GM18873 (cell line): ENCODE results near the gene SS18L1.
"Not testable (repeated sequence)": the region's sequence is repeated elsewhere in the genome, so short reads cannot be mapped to it uniquely, and the experiment has no call there.

ENCODE experiments used
- ATAC-seq: cut with Tn5 transposase; IDR thresholded peaks from one replicate; pipeline ENCODE4 v1.9.1; 2021; ENCODE audit warnings: mild to moderate bottlenecking, moderate library complexity, moderate number of reproducible peaks; ENCODE audit not compliant: unreplicated experiment, low FRiP score

The SS18L1 gene

DNA sequence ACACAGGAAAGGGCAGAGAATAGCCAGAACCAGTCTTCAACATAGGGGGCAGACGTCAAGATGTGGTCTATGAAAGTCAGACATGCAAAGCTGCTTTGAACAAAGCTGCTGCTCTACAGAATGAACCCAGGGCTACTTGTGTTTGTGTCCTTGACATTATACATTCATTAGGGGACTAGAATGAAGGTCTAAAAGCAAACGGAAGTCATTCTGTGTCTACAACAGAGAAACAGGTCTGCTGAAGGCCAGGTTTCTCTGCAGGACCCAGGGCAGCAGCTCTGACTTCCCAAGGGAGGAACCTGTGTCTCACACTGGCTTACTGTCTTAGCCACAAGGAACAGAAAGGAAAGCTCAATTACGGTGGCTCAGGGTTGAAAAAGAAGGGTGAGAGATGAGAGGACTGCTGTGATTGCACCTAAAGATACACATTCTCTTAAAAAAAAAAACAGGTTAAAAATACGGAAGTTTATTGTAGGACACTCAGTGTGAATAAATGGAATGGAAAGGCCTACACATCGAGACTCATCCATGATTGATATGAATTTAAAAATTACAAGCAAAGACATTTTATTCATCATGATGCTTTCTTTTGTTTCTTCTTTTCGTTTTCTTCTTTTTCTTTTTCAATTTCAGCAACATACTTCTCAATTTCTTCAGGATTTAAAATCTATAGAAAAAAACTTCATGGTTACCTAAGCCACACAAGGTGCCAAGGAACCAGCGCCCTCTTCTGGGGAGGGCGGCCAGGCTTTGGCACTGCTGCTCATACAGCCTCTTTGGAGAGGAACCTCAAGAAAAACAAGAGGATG, 7.1 kb upstream of the SS18L1 start:
- no peak for ATAC-seq

- ATAC-seq, result no peak
These were observed 6.5 kb upstream of the SS18L1 start for GRCh38 chr20:62137092-62137384.

GRCh38 chr20:62137478-62138203, 5.9 kb upstream of the SS18L1 start:
- no peak for ATAC-seq

- no peak for ATAC-seq
These were observed 5.4 kb upstream of the SS18L1 start for GRCh38 chr20:62138204-62138543.

DNA sequence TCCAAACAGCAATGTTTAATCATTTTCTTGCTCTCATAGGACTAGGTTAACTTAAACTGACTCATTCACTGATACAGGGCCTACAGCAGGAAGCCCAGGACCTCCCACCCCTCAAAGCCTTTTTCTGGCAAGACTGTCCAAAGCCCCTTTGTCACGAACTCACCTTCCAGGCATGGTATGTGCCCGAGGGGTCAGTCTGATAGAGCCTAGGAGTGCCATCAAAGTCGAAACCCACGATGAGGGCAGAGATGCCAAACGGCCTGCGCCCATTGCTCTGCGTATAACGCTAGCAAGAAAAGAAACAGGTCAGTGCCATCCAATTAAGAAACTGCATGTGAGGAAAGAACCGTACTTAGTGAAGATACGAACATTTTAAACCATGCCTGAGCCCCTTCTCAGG, 4.7 kb upstream of the SS18L1 start:
- no peak for ATAC-seq

DNA sequence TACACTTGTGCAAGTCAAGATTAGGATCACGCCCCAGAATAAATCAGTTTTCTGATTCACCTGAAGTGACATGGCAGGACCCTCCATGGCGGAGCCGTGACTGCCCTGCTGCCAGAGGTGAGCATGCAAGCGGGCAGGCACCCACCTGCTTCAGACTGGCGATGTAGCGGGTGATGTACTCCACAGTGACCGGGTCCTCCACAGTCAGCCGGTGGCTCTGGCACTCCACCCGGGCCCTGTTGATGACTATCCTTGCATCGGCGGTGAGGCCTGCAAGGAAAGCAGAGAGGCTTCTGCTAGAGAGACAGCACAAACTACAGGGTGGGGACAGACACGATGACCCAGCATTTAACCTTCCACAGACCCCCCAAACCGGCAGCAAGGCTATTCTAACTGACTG, 3.9 kb upstream of the SS18L1 start:
- ATAC-seq, result no peak

DNA sequence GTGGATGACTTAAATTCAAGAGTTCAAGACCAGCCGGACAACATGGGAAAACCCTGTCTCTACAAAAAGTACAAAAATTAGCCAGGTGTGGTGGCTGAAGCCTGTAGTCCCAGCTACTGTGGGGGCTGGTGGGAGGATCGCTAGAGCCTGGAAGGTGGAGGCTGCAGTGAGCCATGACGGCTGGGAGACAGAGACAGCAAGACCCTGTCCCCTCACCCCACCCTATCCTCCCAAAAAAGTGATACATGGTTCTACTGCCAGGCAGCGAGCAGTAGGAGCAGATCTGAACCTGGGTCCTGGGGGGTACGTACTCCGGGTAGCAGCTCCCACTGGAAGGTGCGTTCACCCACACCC, 2.5 kb upstream of the SS18L1 start:
- ATAC-seq, result no peak

DNA sequence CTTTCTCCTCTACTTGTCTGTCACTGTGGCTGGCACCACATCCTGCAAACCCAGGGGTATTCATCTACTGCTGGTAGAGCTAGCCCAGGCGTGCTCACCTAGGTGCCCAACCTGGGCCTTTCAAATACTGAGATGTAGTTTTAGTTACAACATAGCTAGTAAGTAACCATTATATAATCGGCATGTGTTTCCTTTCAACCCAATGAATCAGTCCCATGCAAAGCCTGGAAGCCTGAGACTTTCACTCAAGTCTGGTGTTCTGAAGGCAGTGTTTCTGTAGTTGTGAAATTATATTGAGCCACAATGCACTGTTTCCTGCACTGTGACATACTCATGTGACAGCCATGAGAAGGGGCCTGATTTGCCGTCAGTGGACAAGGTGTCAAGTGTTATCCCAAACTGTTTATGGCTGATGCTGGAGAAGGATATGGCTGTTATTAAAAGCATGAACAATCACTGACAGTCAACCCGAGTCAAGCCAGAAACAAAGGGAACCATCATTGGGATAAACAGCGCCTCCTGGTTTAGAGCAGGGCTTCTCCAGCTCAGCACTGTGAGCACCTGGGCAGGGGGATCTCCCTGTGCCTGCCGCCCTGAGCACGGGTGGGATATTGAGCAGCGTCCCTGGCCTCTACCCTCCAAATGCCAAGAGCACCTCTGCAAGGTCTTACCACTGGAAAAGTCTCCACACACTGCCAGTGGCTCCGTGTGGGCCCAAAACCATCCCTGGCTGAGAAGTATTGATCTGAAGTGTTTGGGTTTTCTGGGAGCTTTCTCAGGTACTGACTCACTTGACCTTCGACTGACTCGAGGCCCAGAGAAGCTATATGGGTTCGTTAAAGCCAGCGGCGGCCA, 1.9 kb upstream of the SS18L1 start:
- no peak for ATAC-seq

DNA sequence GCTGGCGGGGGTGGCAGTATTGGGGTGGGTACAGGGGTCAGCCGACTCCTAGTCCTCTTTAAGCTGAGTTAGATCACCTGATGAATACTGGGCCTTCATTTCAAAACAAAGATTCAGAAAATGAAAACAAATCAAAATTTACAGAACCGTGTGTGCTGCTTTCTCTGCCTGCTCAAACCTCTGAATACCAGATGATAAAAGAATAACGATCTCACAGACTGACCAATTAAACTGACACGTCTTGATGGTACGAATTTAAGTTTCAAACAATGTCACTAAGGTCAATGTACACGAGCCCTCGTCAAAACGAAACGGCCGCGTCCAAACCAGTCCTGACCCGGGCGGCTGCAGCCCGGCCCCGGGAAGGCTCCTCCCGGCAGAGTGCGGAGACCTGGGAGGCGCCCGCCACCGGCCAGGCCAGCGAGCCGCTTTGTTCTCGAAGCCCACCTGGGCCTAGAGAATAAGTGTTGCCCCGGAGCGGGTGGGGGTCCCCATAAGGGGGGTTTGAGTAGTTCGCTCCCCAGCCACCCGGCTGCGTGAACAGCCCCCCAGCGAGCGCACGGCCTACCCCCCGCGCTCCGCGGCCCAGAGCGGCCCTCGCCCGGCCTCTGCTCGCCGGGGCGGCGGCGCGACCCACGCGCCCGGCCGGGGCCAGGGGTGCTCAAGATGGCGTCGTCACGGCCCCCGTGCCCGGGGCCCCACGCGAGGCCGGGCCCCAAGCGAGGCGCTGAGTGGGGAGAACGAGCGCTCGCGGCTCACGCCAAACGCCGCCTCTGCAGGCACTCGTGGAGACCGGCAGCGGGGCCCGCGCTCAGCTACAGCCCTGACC, 1.1 kb upstream of the SS18L1 start:
- peak; percentile 11 for ATAC-seq

DNA sequence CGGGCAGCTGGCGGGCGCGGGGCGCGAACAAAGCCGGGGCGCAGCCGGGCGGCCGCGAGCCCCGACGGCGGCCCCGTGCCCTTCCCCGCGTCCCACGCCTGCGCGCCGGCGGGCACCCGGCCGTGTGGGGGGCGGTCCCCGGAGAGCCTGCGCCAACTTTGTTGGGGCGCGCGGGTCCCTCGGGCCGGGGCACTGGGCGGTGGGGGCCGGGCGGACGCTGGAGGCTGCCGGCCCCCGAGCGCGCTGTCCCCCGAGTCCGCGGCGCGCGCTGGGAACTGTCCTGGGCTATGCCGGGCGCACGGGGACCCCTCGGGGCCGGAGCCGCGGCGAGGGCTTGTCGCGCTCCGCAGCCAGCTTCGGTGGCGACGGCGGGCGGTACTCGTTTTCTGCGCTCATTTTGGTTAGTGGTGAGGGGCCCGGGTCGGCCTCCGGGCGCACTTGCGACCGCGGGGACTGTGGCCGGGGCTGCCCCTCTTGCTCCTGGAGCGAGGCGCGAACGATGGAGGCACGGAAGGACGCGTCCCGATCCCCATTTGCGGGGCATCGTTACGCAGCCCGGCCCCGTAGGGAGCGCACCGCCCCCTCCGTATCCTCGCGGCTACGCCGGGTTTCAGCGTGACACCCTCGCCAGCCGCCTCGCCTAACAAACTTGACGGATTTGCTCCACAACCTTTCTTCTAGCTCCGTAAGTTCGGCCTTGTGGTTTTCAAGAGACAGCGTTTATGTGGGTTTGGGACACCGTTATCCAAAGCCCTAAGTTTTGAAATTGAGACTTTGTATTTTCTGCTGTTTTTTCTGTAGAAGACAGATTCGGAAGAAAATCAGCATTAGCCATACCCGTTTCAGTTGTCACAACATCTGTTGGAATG, 622 bp downstream of the SS18L1 start:
- ATAC-seq, result no peak

DNA sequence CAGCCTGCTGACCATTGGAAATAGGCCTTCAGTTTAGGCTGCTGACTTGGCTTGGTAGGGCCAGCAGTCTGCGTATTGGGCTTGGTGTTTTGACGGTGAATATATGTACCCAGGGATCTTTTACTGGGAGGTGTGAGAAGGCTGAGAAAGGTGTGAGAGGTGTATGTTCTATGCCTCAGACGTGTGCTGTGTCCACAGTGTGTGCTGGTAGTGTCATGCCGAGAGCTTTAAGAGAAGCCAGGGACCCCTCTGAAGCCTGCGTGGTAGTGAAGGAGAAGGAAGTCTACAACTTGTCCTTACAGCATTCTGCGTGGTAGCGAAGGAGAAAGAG, 2.1 kb downstream of the SS18L1 start:
- ATAC-seq, result no peak

- ATAC-seq, result no peak
These were observed 2.6 kb downstream of the SS18L1 start for GRCh38 chr20:62146019-62146755.

DNA sequence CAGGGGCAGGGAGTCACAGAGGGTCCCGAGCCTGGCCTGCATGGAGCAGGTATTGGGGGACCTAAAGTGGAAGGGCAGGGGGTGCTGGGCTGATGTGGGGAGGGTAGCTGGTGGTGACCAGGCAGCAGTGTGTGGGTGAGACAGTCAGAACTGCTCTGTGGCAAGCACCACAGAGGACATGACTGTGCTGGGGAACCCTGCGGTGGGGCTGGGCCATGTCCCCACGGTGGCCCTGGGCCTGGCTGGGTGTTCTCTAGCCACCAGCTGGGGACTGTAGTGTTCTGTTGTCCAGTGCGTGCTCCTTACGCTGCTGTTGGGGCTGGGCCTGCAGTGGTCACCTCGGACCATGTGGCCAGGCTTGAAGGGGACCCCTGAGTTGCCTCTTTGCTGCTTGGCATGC, 3.6 kb downstream of the SS18L1 start:
- ATAC-seq, result no peak

- no peak for ATAC-seq
These were observed 4.0 kb downstream of the SS18L1 start for GRCh38 chr20:62147528-62147927.

DNA sequence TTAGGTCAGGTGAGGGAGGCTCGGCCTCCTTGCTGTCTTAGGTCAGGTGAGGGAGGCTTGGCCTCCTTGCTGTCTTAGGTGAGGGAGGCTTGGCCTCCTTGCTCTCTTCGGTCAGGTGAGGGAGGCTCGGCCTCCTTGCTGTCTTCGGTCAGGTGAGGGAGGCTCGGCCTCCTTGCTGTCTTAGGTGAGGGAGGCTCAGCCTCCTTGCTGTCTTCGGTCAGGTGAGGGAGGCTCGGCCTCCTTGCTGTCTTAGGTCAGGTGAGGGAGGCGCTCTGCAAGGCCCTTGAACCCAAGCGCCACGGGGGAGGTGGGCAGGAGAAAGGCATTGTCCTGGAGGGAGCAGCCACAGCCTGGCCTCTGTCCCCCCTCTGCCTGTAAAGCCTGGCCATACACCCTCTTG, 4.8 kb downstream of the SS18L1 start:
- ATAC-seq, result not testable (repeated sequence)

- no peak for ATAC-seq
These were observed 5.3 kb downstream of the SS18L1 start for GRCh38 chr20:62148908-62149314.

- ATAC-seq, result no peak
These were observed 6.2 kb downstream of the SS18L1 start for GRCh38 chr20:62149532-62150309.

- no peak for ATAC-seq
These were observed 6.7 kb downstream of the SS18L1 start for GRCh38 chr20:62150310-62150575.

DNA sequence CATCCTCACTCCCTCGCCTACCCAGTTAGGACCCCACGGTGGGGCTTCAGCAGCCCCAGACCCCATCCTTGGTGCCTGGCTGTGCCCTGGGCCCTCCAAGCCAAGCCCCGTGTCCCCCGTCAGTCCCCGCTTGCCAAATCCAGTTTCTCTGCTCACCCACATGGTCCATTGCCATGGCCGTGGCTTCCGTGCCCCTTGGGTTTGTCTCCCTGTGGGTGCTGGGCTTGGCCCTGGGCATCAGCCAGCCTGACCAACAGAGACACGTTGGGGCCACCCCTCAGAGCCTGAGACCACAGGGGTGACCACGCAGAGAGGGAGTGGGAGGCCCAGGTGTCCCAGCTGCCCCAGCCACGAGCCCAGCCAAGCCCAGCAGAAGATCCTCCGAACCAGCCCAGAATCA, 7.7 kb downstream of the SS18L1 start:
- no peak for ATAC-seq
